T-helper 17 cell (primary cell): ENCODE results near the gene RNF10. TPM values are rescaled to one million over a fixed set of nuclear protein-coding genes. Genes with fewer than 3 reads are reported as not detected.
"Not testable (repeated sequence)": the region's sequence is repeated elsewhere in the genome, so short reads cannot be mapped to it uniquely, and the experiment has no call there.

Experiments
- ATAC-seq: fragments of 150-1000 bp; cut with Tn5 transposase; 2 replicates; pipeline ENCODE4 v1.10.0; 2021; ENCODE audit warnings: mild to moderate bottlenecking, moderate library complexity
- DNase-seq, 3 donors: peaks; one replicate each; pipeline versions ENCODE4 v3.0.0 to v3.0.0-alpha.2; 2020 to 2021
- H3K9me3 ChIP-seq: one replicate; pipeline ENCODE4 v1.7.0; 2013; ENCODE audit warnings: low read length, mild to moderate bottlenecking; ENCODE audit not compliant: control insufficient read depth, poor library complexity, severe bottlenecking
- H3K27ac Mint-ChIP-seq: one replicate; pipeline ENCODE4 v1.8.0; 2022; ENCODE audit warnings: mild to moderate bottlenecking, moderate library complexity, mixed read lengths
- H3K27me3 Mint-ChIP-seq: one replicate; pipeline ENCODE4 v1.8.0; 2022; ENCODE audit warnings: mixed read lengths
- H3K36me3 Mint-ChIP-seq: one replicate; pipeline ENCODE4 v1.8.0; 2022; ENCODE audit warnings: low read depth, mixed read lengths
- H3K4me1 Mint-ChIP-seq: one replicate; pipeline ENCODE4 v1.8.0; 2022; ENCODE audit warnings: mild to moderate bottlenecking, mixed read lengths
- H3K4me3 Mint-ChIP-seq: one replicate; pipeline ENCODE4 v1.8.0; 2022; ENCODE audit warnings: mild to moderate bottlenecking, moderate library complexity, mixed read lengths
- total RNA-seq, 4 donors: library from RNA in 2 of 4; stranded (reverse) in 2 of 4; gene quantifications; one replicate each; pipeline ENCODE4 v1.2.3 and lab custom pipeline; 2022 to 2026

Gene RNF10
- 100 to 1,000 TPM; 372 to 430 TPM for total RNA-seq
- total RNA-seq (lab: John Stamatoyannopoulos, UW): 181 to 237 reads per million in 2 donors

GRCh38 chr12:120534203-120534702 is at the start of gene RNF10:
TSS of gene RNF10 (plus strand) at chr12:120534356. CDS start at chr12:120534812, 456 bp downstream.
- ATAC-seq: peak; percentile 74
- DNase-seq: peak; percentile 56 to 60 (median 56)
- H3K27me3 Mint-ChIP-seq: no peaks in the 10 kb centered on the region
- H3K4me1 Mint-ChIP-seq: peaks cover 40% of the 10 kb centered on the region
- peak within 1 kb of the TSS; percentile 97 for H3K27ac Mint-ChIP-seq
- H3K36me3 Mint-ChIP-seq: peaks cover 2% of the 10 kb centered on the region
- H3K4me3 Mint-ChIP-seq: peak within 1 kb of the TSS; percentile 98
- no peaks in the 10 kb centered on the region for H3K9me3 ChIP-seq

- Mint-ChIP-seq H3K4me1 (peaks cover 17% of the 10 kb centered on the region), H3K27me3 (no peaks in the 10 kb centered on the region), H3K36me3 (no peaks in the 10 kb centered on the region), H3K27ac (no peak overlapping the region), H3K4me3 (no peak overlapping the region)
- DNase-seq (no peak), ATAC-seq (no peak)
- no peaks in the 10 kb centered on the region for H3K9me3 ChIP-seq
Observed at GRCh38 chr12:120485961-120486881, 47.9 kb upstream of the RNF10 start.

GRCh38 chr12:120487552-120487951 is 46.6 kb upstream of the RNF10 start:
- peaks cover 18% of the 10 kb centered on the region for H3K4me1 Mint-ChIP-seq
- H3K27me3 Mint-ChIP-seq, ATAC-seq, H3K36me3 Mint-ChIP-seq, DNase-seq, H3K27ac Mint-ChIP-seq, H3K9me3 ChIP-seq, H3K4me3 Mint-ChIP-seq: not testable (repeated sequence)

- H3K4me3 Mint-ChIP-seq: no peak overlapping the region
- peaks cover 18% of the 10 kb centered on the region for H3K4me1 Mint-ChIP-seq
- no peaks in the 10 kb centered on the region for H3K9me3 ChIP-seq
- no peaks in the 10 kb centered on the region for H3K27me3 Mint-ChIP-seq
- ATAC-seq: no peak
- no peak for DNase-seq
- peak overlapping the region; percentile 41 for H3K27ac Mint-ChIP-seq
- H3K36me3 Mint-ChIP-seq: no peaks in the 10 kb centered on the region
Observed at GRCh38 chr12:120488057-120488640, 46.0 kb upstream of the RNF10 start.

- Mint-ChIP-seq H3K4me1 (peaks cover 9% of the 10 kb centered on the region), H3K27ac (no peak overlapping the region), H3K27me3 (no peaks in the 10 kb centered on the region), H3K4me3 (peak overlapping the region; percentile 43), H3K36me3 (no peaks in the 10 kb centered on the region)
- no peak for DNase-seq
- no peak for ATAC-seq
- H3K9me3 ChIP-seq: no peaks in the 10 kb centered on the region
Observed at GRCh38 chr12:120489018-120489417, 45.1 kb upstream of the RNF10 start.

- DNase-seq (no peak), ATAC-seq (no peak)
- no peaks in the 10 kb centered on the region for H3K27me3 Mint-ChIP-seq
- H3K4me3 Mint-ChIP-seq: no peak overlapping the region
- no peaks in the 10 kb centered on the region for H3K36me3 Mint-ChIP-seq
- no peak overlapping the region for H3K27ac Mint-ChIP-seq
- H3K4me1 Mint-ChIP-seq: peaks cover 14% of the 10 kb centered on the region
- H3K9me3 ChIP-seq: no peaks in the 10 kb centered on the region
Observed at GRCh38 chr12:120490325-120490724, 43.8 kb upstream of the RNF10 start.

- DNase-seq: no peak
- no peak overlapping the region for H3K4me3 Mint-ChIP-seq
- H3K4me1 Mint-ChIP-seq: peaks cover 17% of the 10 kb centered on the region
- H3K27ac Mint-ChIP-seq: no peak overlapping the region
- H3K9me3 ChIP-seq: no peaks in the 10 kb centered on the region
- no peaks in the 10 kb centered on the region for H3K36me3 Mint-ChIP-seq
- H3K27me3 Mint-ChIP-seq: no peaks in the 10 kb centered on the region
- ATAC-seq: no peak
Observed at GRCh38 chr12:120490833-120491512, 43.2 kb upstream of the RNF10 start.

- Mint-ChIP-seq H3K27me3 (no peaks in the 10 kb centered on the region), H3K27ac (peak overlapping the region; percentile 77), H3K4me3 (peak overlapping the region; percentile 91), H3K4me1 (peaks cover 30% of the 10 kb centered on the region), H3K36me3 (no peaks in the 10 kb centered on the region)
- ATAC-seq (no peak), DNase-seq (no peak)
- no peaks in the 10 kb centered on the region for H3K9me3 ChIP-seq
Observed at GRCh38 chr12:120495186-120495730, 38.9 kb upstream of the RNF10 start.

GRCh38 chr12:120495731-120496412 is 38.3 kb upstream of the RNF10 start, which contains the start of gene DYNLL1:
TSS of gene DYNLL1 (plus strand) at chr12:120496113. CDS start at chr12:120496422, 309 bp downstream.
- Mint-ChIP-seq H3K27ac (peak within 1 kb of the TSS; percentile 77), H3K27me3 (no peaks in the 10 kb centered on the region), H3K36me3 (no peaks in the 10 kb centered on the region), H3K4me1 (peaks cover 36% of the 10 kb centered on the region), H3K4me3 (peak within 1 kb of the TSS; percentile 91)
- H3K9me3 ChIP-seq: no peaks in the 10 kb centered on the region
- ATAC-seq (peak; percentile 98), DNase-seq (peak; percentile 95 to 99 (median 96))

GRCh38 chr12:120496413-120497340 is 37.5 kb upstream of the RNF10 start:
- no peaks in the 10 kb centered on the region for H3K27me3 Mint-ChIP-seq
- peak; percentile 21 to 50 (median 32) for DNase-seq
- H3K4me1 Mint-ChIP-seq: peaks cover 33% of the 10 kb centered on the region
- ATAC-seq: peak; percentile 38
- no peaks in the 10 kb centered on the region for H3K9me3 ChIP-seq
- H3K36me3 Mint-ChIP-seq: no peaks in the 10 kb centered on the region
- H3K27ac Mint-ChIP-seq: peak overlapping the region; percentile 77
- H3K4me3 Mint-ChIP-seq: peak overlapping the region; percentile 91

- Mint-ChIP-seq H3K4me1 (peaks cover 33% of the 10 kb centered on the region), H3K27ac (peak overlapping the region; percentile 77), H3K4me3 (peak overlapping the region; percentile 91), H3K27me3 (no peaks in the 10 kb centered on the region), H3K36me3 (no peaks in the 10 kb centered on the region)
- ATAC-seq: no peak
- H3K9me3 ChIP-seq: no peaks in the 10 kb centered on the region
- no peak for DNase-seq
Observed at GRCh38 chr12:120497524-120498150, 36.5 kb upstream of the RNF10 start.
